ENCODE data around the gene AHCYL1.

Gene AHCYL1

GRCh38 chr1:109975718-109976117 is 8.8 kb upstream of the AHCYL1 start:
- Histone ChIP-seq H3K36me3 (ENCODE audit: insufficient read depth, insufficient read length, low read length) (no peaks in the 10 kb centered on the region), H3K4me3 (ENCODE audit: insufficient read length, low read depth) (no peak overlapping the region), H3K9ac (ENCODE audit: insufficient read length, low read depth) (no peak overlapping the region), H3K27me3 (ENCODE audit: insufficient read depth, insufficient read length) (no peaks in the 10 kb centered on the region), H3K9me3 (ENCODE audit: insufficient read depth, low read length) (no peaks in the 10 kb centered on the region; the same call in 1 of the 2 replicates), H3K4me1 (ENCODE audit: insufficient read depth, insufficient read length) (peaks cover 3% of the 10 kb centered on the region)
- no peak for TF ChIP-seq SUZ12 (IDR thresholded peaks at IDR 0.05; ENCODE audit: extremely low read depth, insufficient read depth, insufficient read length)
- TF ChIP-seq ZNF274 (IDR thresholded peaks at IDR 0.05; ENCODE audit: low read depth, low read length), result no peak
- no peak for TF ChIP-seq YY1 (IDR thresholded peaks at IDR 0.05; ENCODE audit: insufficient read depth, insufficient read length)
- DNase-seq (ENCODE audit: low read depth, low spot score), result no peak

GRCh38 chr1:109976762-109977161 is 7.8 kb upstream of the AHCYL1 start:
- H3K9ac ChIP-seq (ENCODE audit: insufficient read length, low read depth), result no peak overlapping the region
- DNase-seq (ENCODE audit: low read depth, low spot score), result no peak
- no peaks in the 10 kb centered on the region for H3K36me3 ChIP-seq (ENCODE audit: insufficient read depth, insufficient read length, low read length)
- TF ChIP-seq SUZ12 (IDR thresholded peaks at IDR 0.05; ENCODE audit: extremely low read depth, insufficient read depth, insufficient read length), result no peak
- no peak for TF ChIP-seq ZNF274 (IDR thresholded peaks at IDR 0.05; ENCODE audit: low read depth, low read length)
- no peak for TF ChIP-seq YY1 (IDR thresholded peaks at IDR 0.05; ENCODE audit: insufficient read depth, insufficient read length)
- peaks cover 3% of the 10 kb centered on the region for H3K4me1 ChIP-seq (ENCODE audit: insufficient read depth, insufficient read length)
- no peaks in the 10 kb centered on the region for H3K27me3 ChIP-seq (ENCODE audit: insufficient read depth, insufficient read length)
- H3K9me3 ChIP-seq (ENCODE audit: insufficient read depth, low read length), result no peaks in the 10 kb centered on the region; the same call in 1 of the 2 replicates
- H3K4me3 ChIP-seq (ENCODE audit: insufficient read length, low read depth), result no peak overlapping the region

GRCh38 chr1:109977225-109977624 is 7.3 kb upstream of the AHCYL1 start:
- no peaks in the 10 kb centered on the region; the same call in 1 of the 2 replicates for H3K9me3 ChIP-seq (ENCODE audit: insufficient read depth, low read length)
- H3K4me3 ChIP-seq (ENCODE audit: insufficient read length, low read depth), result no peak overlapping the region
- TF ChIP-seq SUZ12 (IDR thresholded peaks at IDR 0.05; ENCODE audit: extremely low read depth, insufficient read depth, insufficient read length), result no peak
- no peak for TF ChIP-seq ZNF274 (IDR thresholded peaks at IDR 0.05; ENCODE audit: low read depth, low read length)
- TF ChIP-seq YY1 (IDR thresholded peaks at IDR 0.05; ENCODE audit: insufficient read depth, insufficient read length), result no peak
- peaks cover 3% of the 10 kb centered on the region for H3K4me1 ChIP-seq (ENCODE audit: insufficient read depth, insufficient read length)
- H3K27me3 ChIP-seq (ENCODE audit: insufficient read depth, insufficient read length), result no peaks in the 10 kb centered on the region
- no peaks in the 10 kb centered on the region for H3K36me3 ChIP-seq (ENCODE audit: insufficient read depth, insufficient read length, low read length)
- DNase-seq (ENCODE audit: low read depth, low spot score), result no peak
- H3K9ac ChIP-seq (ENCODE audit: insufficient read length, low read depth), result no peak overlapping the region

GRCh38 chr1:109977657-109978378 is 6.7 kb upstream of the AHCYL1 start:
- H3K36me3 ChIP-seq (ENCODE audit: insufficient read depth, insufficient read length, low read length), result no peaks in the 10 kb centered on the region
- peaks cover 3% of the 10 kb centered on the region for H3K4me1 ChIP-seq (ENCODE audit: insufficient read depth, insufficient read length)
- TF ChIP-seq SUZ12 (IDR thresholded peaks at IDR 0.05; ENCODE audit: extremely low read depth, insufficient read depth, insufficient read length) (no peak), YY1 (IDR thresholded peaks at IDR 0.05; ENCODE audit: insufficient read depth, insufficient read length) (no peak), ZNF274 (IDR thresholded peaks at IDR 0.05; ENCODE audit: low read depth, low read length) (no peak)
- no peak overlapping the region for H3K4me3 ChIP-seq (ENCODE audit: insufficient read length, low read depth)
- H3K9ac ChIP-seq (ENCODE audit: insufficient read length, low read depth), result no peak overlapping the region
- no peaks in the 10 kb centered on the region; the same call in 1 of the 2 replicates for H3K9me3 ChIP-seq (ENCODE audit: insufficient read depth, low read length)
- H3K27me3 ChIP-seq (ENCODE audit: insufficient read depth, insufficient read length), result no peaks in the 10 kb centered on the region
- DNase-seq (ENCODE audit: low read depth, low spot score), result no peak

- no peak overlapping the region for H3K9ac ChIP-seq (ENCODE audit: insufficient read length, low read depth)
Observed at GRCh38 chr1:109978761-109979488, 5.6 kb upstream of the AHCYL1 start.

GRCh38 chr1:109979489-109980091 is 5.0 kb upstream of the AHCYL1 start:
- no peak for DNase-seq (ENCODE audit: low read depth, low spot score)
- H3K4me3 ChIP-seq (ENCODE audit: insufficient read length, low read depth), result no peak overlapping the region
- H3K9ac ChIP-seq (ENCODE audit: insufficient read length, low read depth), result no peak overlapping the region

More at GRCh38 chr1:109978761-109979488, 5.6 kb upstream of the AHCYL1 start:
- no peak for DNase-seq (ENCODE audit: low read depth, low spot score)
- H3K4me1 ChIP-seq (ENCODE audit: insufficient read depth, insufficient read length), result peaks cover 7% of the 10 kb centered on the region
- H3K36me3 ChIP-seq (ENCODE audit: insufficient read depth, insufficient read length, low read length), result no peaks in the 10 kb centered on the region
- no peaks in the 10 kb centered on the region for H3K27me3 ChIP-seq (ENCODE audit: insufficient read depth, insufficient read length)
- TF ChIP-seq ZNF274 (IDR thresholded peaks at IDR 0.05; ENCODE audit: low read depth, low read length) (no peak), SUZ12 (IDR thresholded peaks at IDR 0.05; ENCODE audit: extremely low read depth, insufficient read depth, insufficient read length) (no peak), YY1 (IDR thresholded peaks at IDR 0.05; ENCODE audit: insufficient read depth, insufficient read length) (no peak)
- no peak overlapping the region for H3K4me3 ChIP-seq (ENCODE audit: insufficient read length, low read depth)
- H3K9me3 ChIP-seq (ENCODE audit: insufficient read depth, low read length), result no peaks in the 10 kb centered on the region; the same call in 1 of the 2 replicates

More at GRCh38 chr1:109979489-109980091, 5.0 kb upstream of the AHCYL1 start:
- no peak for TF ChIP-seq ZNF274 (IDR thresholded peaks at IDR 0.05; ENCODE audit: low read depth, low read length)
- no peak for TF ChIP-seq YY1 (IDR thresholded peaks at IDR 0.05; ENCODE audit: insufficient read depth, insufficient read length)
- no peak for TF ChIP-seq SUZ12 (IDR thresholded peaks at IDR 0.05; ENCODE audit: extremely low read depth, insufficient read depth, insufficient read length)
- no peaks in the 10 kb centered on the region for H3K36me3 ChIP-seq (ENCODE audit: insufficient read depth, insufficient read length, low read length)
- H3K4me1 ChIP-seq (ENCODE audit: insufficient read depth, insufficient read length), result peaks cover 9% of the 10 kb centered on the region
- H3K9me3 ChIP-seq (ENCODE audit: insufficient read depth, low read length), result no peaks in the 10 kb centered on the region; the same call in 1 of the 2 replicates
- no peaks in the 10 kb centered on the region for H3K27me3 ChIP-seq (ENCODE audit: insufficient read depth, insufficient read length)
